LHCN-M2 (cell line): ENCODE results near the gene THRA. TPM values are rescaled to one million over a fixed set of nuclear protein-coding genes. Genes with fewer than 3 reads are reported as not detected.

Experiments
- DNase-seq: peaks from one replicate; pipeline ENCODE4 v3.0.0-alpha.2; 2012; ENCODE audit warnings: low read depth
- total RNA-seq: library from RNA; depleted of rRNA; stranded (reverse); fragments of >200 nt; gene quantifications from 2 replicates; pipeline ENCODE4 v1.2.3, GENCODE V29; 2014

THRA gene
- total RNA-seq, 1 experiment from 2014 or later, result 32.5 TPM

DNA sequence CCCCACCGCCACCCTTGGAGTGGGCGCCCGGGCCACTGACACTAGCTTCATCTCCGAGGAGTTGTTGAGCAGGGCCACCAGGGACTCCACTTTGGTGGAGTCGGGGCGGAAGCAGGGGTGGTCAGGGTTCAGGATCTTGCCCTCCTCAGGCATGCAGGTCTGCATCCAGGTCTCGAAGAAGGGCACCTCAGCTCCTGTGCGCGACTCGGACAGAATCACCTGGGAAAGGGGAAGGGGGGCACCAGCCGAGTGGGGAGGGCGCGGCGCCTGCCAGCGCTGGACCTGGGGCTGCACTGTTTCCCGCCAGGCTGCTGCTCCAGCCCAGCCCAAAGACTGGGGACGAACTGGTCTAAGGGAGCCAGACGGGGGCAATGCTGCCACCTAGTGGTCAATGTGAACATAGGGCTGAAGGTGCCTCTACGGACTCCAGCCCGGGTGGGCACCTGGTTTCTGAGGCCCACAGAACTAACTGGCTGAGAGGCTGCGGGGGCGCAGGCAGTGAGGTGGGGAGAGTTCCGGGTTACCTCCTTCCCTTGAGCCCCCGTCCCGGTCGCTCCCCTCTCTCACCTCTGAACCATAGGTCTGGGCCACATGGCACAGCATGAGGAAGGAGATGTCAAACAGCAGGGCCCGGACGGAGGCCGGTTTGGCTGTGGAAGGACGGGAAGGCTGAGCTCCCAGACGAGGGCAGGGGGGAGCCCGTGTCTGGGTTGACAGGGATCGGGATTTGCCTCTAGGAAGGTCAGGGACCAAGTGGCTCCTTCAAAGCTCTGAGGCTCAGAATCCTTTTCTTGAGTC lies 35.8 kb upstream of the THRA start:
- peak; percentile 80 for DNase-seq

DNA sequence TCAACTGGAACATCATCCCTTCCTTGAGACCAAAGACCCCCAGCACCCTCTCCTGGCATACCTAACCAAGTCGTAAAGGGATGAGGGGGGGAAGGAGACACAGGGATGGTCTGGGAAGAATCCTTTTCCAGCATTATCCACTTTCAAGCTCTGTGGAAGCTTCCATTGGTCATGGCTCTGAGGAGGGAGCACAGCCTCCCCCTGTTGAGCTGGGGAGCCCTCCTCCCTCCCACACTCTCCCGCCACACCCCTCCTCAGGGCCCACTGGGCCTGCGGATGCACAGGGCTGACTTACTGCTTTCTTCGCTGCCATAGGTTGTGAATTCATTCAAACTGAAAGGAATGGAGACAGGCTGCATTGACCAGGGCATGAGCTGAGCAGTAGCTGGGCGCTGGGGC lies 35.2 kb upstream of the THRA start:
- DNase-seq, result no peak

DNA sequence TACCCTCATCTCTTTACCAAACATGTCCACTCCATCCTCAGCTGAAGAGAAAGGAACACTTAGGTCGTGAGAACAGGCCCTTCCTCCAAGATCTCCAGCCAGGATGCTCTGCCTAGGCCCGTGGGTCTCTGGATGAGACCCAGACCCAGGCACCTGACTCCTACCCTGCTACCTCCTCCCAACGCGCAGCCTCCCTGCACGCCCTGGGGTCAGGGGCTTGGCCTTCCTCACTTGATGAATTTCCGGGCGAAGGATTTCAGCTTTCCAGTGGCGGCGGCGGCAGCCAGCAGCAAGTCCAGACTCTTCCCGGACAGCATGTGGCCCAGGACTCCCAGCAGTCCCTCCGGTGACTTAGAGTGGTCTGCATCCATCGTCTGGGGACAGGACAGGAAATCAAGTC lies 34.2 kb upstream of the THRA start:
- no peak for DNase-seq

DNA sequence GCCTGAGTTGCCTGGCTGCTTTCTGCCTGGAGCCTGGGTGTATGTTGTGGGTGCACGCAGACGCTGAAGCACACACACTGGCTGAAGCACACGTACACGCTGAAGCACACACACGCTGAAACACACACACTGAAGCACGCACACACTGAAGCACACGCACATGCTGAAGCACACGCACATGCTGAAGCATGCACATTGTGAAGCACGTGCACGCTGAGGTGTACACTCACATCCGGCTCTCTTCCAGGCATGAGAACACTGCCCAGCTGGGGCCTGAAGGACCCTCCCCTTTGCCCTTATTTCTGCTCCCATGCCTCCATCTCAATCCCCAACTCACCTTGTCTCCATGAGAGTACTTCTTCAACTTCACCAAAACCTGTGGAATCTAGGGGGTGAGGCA lies 31.1 kb upstream of the THRA start:
- no peak for DNase-seq

- DNase-seq, result no peak
Measured at GRCh38 chr17:40032322-40033320, 30.1 kb upstream of the THRA start.

GRCh38 chr17:40033339-40033738 lies 29.4 kb upstream of the THRA start:
- DNase-seq, result no peak

DNA sequence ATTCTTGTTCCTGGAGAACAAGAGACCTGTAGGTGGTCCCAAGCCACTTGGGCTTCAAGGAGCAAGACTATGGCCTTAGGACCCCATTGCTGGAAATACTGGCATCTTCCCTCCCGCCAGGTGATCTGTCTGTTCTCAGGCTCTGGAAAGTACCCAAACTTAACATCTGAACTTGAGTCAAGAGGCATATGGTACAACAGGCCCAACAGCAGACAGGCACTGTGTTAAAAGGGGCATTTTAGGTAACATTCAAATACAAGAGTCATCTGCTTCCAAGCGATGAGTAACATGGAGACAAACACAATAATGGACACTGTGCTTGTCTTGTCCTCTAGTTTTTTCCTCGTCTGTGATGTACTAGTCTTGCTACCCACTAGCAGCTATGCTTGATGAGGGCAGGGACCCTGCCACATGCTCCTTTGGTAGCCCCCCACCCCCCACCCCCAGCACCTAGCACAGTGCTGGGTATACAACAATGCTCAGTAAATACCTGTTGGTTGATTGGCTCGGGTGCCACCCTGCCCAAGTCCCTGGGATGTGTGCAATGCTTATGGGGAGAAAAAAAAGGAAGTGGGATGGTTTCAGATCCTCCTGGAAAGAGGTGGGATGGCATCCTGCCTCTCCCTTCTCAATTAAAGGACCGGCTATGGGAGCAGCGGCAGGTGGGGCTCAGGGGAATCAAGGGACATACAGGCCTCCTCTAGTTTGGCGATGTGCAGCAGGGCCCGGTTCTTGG lies 28.2 kb upstream of the THRA start:
- no peak for DNase-seq

DNA sequence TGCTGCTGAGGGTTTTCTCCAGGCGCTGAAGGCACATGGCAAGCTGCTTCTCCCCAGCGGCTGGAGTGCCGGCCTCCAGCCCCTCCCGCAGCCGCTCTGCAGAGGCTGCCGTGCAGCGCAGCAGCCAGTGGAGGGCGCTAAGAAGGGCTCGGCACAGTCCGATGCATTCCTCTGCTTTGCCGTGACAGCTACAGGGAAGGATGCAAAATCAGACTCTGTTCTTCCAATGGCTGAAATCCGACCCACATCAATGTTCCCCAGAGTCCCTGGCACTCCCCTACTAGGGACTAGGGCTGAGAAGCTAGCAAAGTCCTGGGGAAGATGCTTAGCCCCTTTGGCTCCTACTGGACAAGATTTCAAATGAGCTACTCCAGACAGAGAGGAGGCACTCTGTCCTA lies 27.6 kb upstream of the THRA start:
- peak; percentile 29 for DNase-seq

- peak; percentile 80 for DNase-seq
Measured at GRCh38 chr17:40038882-40039513, 23.8 kb upstream of the THRA start.

DNA sequence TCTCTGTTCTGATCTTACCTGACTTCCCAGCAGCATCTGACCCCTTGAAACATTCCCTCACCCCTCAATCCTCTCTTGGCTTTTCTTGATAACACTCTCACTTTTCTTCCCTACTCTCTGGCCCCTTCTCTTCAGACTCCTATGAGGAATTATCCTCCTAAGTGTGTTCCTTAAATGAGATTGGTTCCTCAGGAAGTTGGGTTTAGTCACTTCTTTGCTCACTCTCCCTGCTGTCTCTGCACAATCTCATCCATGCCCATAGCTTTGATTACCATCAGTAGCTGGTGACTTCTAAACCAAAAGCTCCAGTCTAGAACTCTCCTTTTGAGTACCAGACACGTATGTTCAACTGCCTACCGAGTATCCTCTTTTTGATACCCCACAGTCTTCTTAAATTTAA lies 21.6 kb upstream of the THRA start:
- no peak for DNase-seq

GRCh38 chr17:40056379-40057015 lies 6.3 kb upstream of the THRA start:
- DNase-seq, result no peak

DNA sequence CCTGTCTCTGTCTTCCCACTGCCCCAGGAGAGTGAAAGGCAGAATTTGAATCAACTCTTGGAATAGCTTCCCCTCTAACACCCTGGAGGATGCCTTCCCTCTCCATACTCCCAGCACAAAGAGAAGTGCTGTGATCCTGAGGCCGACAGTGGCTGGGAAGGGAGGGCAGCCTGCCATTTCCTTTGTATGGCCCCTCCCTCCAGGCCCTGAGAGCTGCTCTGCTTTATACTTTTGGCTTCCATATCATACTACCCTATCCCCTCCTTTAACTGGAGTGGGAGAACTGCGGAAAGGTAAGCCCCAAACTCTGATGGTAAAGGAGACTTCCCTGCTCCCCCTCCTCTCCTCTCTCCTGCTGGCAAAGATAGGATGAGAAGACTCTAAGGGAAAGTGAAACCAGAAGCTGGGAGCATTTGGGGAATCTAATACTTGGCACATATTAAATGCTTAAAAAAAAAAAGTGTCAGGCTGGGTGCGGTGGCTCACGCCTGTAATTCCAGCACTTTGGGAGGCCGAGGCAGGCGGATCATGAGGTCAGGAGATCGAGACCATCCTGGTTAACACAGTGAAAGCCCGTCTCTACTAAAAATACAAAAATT lies 4.5 kb upstream of the THRA start:
- DNase-seq, result no peak

- no peak for DNase-seq
Measured at GRCh38 chr17:40058865-40059264, 3.9 kb upstream of the THRA start.

DNA sequence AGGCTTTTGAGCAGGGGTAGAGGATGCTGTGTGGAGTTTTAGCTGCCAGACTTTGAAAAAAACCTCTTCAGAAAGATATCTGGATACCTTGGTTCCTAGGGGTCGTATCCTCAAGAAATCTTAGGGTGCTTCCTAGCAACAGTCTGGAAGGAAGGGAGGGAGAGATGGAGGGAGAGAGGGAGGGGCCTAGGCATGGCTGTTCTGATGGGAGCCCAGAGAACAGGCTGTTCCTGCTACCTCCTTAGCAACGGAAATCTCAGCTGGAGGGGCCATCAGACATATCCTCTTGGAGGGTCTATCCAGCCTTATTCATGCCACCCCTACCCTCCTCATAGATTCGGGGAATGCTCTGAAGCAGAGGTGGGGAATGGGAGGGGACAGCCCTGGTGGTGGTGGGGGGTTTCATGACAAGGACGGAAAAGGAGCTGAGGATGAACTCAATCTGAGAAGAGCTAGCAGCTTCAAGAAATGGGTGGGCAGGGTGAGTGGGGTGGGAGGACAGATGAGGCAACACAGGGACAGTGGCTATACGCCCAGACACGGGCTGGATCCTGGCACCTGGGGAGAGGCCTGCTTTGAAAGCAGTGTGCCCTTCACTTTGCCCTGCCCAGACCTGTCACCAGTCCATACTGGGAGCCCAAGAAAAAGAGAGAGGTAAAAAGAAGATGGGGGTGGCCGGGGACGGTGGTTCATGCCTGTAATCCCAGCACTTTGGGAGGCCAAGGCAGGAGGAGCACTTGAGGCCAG lies 2.9 kb upstream of the THRA start:
- DNase-seq, result no peak

GRCh38 chr17:40060887-40061608 lies 1.7 kb upstream of the THRA start:
- no peak for DNase-seq

GRCh38 chr17:40061609-40062038 lies 1.1 kb upstream of the THRA start:
- no peak for DNase-seq

- DNase-seq, result no peak
Measured at GRCh38 chr17:40063187-40063771, 514 bp downstream of the THRA start.

DNA sequence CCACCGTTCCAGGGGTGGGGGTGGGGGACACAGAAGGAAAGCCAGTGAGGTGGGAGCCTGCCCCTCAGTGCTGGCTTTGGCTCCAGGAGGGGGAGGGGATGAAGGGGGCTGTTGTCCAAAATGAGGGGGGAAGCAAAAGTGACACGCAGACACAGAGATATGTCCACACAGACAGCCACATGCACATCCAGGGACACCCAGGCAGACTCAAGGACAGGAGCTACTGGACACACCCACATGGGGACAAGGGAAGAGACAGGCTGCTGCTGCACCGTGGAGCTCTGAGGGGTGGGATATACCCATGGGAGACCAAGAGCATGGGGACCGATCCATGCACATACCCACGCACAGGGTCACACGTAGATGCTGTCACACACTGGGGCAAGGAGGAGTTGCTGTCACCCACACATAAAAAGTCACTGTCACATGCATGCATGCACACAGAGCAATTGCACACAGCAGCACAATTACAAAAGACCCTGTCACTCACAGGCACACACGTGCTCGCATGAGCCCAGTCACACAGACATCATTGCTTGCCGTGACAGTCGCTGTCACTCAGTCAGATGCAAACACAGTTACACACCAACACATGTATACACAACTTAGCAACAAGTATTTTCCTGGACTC lies 1.3 kb downstream of the THRA start:
- no peak for DNase-seq
